Measurements from ENCODE around the gene CYP27C1.
"Not testable (repeated sequence)": the region's sequence is repeated elsewhere in the genome, so short reads cannot be mapped to it uniquely, and the experiment has no call there.

Gene CYP27C1

DNA sequence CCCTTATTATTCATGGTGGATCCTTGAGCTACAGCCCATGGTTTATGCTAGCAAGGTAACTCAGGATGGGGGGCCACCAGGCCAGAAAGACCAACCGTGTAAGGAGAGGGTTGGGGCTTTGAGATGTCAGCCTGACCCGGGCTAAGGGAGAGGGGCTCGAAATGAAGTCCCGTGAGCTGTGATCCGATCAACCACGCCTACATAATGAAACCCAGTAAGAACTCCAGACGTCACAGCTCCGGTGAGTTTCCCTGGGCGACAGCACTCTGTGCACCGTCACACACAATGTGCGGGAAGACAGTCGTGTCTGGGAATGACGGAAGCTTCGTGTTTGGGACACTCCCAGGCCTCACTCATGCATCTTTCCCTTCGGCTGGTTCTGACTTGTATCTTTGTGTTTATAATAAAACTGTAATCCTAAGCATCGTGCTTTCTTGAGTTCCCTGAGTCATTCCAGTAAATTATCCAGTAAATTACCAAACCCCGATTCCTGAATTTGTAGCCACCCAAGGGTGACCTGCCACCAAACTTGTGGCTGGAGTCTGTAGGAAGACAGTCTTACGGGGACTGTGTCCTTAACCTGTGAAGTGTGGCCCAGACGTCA lies 44.2 kb downstream of the CYP27C1 start:
- no peak for DNase-seq
- in situ Hi-C loops (cut with MboI; ENCODE audit: low pct_unique_long_range_greater_than_20kb, low sequenced_read_pairs) = no loop called here

DNA sequence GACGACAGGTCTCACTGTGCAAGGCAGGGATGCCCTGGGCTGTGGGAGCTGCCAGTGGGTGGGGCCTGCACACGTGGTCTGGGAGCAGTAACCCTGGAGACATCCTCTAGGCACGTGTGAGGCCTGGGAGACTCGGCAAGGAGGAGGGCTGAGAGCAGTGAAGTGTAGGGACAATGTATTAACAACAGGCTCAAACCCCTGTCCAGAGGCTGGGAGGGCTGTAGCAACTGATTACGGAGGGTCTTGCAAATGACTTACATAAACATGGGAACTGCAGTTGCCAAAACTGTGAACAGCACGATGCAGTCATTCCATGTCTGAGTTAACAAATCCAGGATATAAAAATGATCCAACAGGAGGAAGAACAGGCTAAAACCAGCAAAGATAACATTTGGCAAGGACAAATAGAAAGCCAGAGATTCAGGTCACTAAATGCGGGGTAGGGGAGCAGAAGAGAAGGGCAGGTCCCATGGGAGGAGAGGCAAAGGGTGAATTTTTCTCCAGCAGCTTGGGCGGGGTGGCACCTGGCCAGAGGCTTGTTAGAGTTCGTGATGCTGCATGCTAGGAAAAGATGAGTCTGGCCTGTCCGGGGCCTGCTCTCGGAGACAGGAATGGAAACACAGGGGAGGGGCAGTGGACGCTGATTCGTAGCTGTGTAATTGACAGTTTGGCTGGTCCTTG lies 44.9 kb downstream of the CYP27C1 start:
- DNase-seq = no peak

DNA sequence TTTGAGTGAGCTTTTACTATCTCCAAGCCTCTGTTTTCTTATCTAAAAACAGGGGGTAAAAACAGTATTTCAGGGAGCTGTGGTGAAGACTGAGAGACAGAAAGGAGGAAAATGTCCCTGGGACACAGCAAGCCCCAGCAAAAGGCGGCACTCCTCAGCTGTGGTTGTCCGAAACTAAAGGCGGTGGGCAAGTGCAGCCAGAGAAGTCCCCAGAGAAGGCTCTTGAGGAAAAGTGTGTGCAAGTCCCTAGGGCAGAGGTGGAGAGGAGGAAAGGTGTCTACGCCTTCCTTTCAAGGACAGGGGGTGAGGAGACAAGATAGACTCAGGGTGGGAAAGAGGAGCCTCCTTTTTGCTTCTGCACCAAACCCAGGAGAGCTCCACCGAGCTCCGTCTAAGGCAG lies 45.5 kb downstream of the CYP27C1 start:
- no peak for DNase-seq
- in situ Hi-C loops (cut with MboI; ENCODE audit: low pct_unique_long_range_greater_than_20kb, low sequenced_read_pairs) = no loop called here

More for the DNA sequence above, 44.9 kb downstream of the CYP27C1 start:
- in situ Hi-C loops (cut with MboI; ENCODE audit: low pct_unique_long_range_greater_than_20kb, low sequenced_read_pairs) = no loop called here

DNA sequence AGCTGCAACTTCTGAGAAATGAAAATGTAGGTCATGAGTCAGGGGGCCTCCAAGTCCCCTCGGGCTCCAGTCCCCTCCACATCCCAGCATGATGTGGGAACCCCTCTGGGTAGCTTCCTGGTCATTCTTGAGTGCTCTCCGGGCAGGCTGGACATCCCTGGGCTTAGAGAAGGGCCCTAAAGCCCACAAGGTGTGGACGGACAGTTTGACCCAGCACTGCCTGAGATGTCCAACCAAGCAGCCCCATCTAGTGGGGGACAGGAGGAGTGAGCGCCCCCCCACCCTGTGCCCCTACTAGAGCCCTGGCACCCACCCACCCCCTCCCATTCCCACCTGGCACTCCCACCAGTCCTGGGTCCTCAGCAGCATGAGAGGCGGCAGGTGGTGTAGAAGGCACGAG lies 46.0 kb downstream of the CYP27C1 start:
- in situ Hi-C loops (cut with MboI; ENCODE audit: low pct_unique_long_range_greater_than_20kb, low sequenced_read_pairs) = no loop called here
- no peak for DNase-seq

DNA sequence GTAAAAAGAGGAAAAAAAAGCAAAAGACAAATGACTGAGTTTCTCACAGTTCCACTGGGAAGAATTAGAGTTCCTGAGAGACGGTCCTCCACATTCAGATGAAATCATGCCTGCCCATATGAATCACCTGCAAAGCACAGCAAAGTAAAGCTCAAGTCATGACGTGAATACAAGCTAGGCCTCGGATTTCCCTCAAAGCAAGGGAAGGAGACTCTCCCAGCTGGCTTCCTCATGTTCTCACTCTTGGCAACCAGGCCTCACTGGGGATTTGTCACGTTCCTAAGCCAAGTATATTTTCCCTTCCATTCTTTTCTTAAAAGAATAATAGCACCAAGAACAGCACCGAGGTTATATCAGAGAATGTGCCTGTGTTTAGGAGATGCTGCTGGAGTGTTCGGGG lies 47.0 kb downstream of the CYP27C1 start:
- in situ Hi-C loops (cut with MboI; ENCODE audit: low pct_unique_long_range_greater_than_20kb, low sequenced_read_pairs) = no loop called here
- no peak for DNase-seq

DNA sequence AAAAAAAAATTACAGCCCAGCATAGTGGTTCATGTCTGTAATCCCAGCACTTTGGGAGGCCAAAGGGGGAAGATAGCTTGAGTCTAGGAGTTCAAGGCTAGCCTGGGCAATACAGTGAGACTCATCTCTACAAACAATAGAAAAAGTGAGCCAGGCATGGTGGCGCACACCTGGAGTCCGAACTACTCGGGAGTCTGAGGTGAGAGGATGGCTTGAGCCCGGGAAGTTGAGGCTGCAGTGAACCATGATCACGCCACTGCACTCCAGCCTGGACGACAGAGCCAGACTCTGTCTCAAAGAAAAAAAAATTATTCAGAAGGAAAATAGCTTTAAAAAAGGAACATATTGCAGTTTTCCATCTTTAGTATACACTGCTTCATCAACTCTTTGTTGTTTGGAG lies 47.8 kb downstream of the CYP27C1 start:
- in situ Hi-C loops (cut with MboI; ENCODE audit: low pct_unique_long_range_greater_than_20kb, low sequenced_read_pairs) = no loop called here
- no peak for DNase-seq

DNA sequence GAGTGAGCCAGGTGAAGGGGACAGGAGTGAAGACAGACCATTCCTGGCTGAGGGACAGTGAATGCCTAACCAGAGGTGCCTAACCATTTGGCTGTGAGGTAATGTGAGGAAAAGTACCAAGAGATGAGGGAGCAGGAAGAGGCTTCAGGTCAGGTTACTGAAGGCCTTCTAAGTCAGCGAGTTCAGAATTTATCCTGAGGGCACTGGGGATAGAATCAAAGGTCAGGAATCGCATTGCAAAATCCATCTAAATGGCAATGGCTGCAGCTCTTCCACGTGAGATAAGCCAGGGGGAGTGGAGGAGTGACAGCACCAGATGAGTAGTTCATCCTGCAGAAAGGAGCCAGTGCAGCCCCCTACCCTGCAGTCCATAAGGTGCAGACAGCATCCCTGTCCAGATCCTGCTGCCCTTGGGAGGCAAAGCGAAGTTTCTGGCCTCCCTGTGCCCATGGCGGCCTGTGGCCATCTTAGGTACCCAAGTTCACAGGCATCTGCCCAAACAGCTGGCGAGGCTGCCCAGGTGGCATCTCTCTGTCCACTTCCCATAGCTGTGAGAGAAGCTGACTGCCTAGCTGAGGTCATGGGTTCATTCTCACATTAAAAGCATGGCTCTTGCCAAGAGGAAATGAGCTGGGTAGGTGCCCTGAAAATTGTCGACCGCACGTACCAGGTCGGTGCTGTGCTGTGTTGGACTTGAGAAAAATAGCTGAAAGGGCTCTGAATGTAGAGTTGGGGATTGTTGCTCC lies 49.5 kb downstream of the CYP27C1 start:
- in situ Hi-C loops (cut with MboI; ENCODE audit: low pct_unique_long_range_greater_than_20kb, low sequenced_read_pairs) = no loop called here
- DNase-seq = no peak

DNA sequence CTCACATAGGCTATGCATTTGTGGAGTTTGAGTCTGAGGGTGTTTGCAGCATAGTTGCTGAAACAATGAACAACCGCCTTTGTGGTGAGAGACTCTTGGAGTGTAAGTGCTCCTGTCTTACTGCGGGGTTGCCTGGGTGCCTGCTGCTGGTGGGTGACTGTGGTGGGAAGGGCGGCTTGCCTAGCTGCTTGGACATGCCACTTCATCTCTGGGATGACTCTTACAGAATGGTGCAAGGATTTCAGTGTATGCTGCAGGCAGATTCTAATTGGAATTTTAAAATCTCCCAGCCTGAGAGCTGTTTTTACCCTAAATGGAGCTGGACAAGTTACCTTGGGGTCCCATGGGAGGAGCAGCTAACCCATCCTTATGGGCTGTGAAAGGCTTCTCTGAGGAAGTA lies 50.1 kb downstream of the CYP27C1 start:
- no peak for DNase-seq

DNA sequence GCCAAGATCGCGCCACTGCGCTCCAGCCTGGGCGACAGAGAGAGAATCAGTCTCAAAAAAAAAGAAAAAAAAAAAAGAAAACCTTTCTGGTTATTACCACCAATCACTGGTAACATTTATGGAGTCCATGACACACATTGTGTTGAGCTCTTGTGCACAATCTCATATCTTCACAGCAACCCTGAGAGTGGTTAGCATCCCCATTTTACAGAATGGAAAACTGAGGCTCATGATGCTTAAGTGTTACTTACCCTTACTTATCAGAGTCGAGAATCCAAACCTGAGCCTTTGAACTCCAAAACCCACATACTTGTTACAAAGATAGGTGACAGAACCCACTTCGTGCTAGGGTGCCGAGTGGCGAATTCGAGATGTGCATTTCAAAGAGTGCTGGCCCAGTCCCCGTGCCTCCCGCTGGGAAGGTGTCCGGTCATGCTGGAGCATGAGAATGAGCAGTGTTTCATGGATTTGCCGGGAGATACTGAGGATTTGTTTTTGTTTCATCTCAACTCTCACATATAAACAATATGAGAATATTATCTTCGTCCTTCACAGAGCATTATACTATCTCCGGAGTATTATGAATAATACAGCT lies 50.9 kb downstream of the CYP27C1 start:
- DNase-seq = no peak
- in situ Hi-C loops (cut with MboI; ENCODE audit: low pct_unique_long_range_greater_than_20kb, low sequenced_read_pairs) = no loop called here

More for the DNA sequence above, 50.1 kb downstream of the CYP27C1 start:
- in situ Hi-C loops (cut with MboI; ENCODE audit: low pct_unique_long_range_greater_than_20kb, low sequenced_read_pairs) = no loop called here

DNA sequence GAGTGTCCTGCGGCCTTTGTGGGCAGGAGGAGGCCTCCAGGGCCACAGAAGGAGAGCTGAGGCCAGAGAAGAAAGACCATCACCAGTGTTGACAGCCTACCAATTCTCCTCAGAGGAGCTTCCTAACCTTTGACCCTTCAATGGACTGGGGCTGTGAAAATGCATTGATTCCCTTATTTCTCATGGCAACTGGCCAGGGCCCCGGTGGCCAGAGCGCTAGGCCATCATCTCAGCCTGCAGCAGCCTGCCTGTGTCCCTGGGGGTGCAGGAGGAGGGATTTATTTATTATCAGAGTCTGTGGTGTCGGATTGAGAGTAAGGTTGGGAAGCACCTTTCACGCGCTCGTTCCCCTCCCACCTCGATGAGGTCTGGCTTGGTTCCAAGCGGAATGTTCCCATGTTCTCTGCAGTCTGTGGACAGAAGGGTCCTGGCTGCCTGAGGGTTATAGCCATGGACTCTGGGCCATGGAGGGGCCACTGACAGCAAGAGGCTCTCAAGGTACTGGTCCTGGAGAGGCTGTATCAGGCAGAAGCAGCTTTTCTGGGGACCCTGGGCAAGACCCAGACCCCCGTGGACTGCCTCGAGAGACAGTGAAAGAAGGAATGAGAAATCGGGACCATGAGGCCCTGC lies 53.8 kb downstream of the CYP27C1 start:
- DNase-seq = no peak

DNA sequence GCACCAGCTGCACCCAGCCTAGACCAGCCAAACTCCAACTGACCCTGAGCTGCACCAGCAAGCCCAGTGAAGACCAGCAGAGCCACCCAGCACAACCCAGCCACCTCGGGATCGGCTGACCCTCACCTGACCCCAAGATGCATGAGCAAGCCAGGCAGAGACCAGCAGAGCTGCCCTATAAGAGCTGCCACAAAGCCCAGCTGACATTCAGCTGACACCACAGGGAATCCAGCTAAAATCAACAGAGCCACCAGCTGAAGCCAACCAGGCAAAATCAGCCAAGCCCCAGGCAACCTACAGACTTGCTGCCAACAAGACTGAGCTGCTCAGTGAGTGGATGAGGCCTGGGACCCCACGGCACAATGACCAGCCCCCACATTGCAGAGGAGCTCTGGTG lies 54.6 kb downstream of the CYP27C1 start:
- no peak for DNase-seq
- in situ Hi-C loops (cut with MboI; ENCODE audit: low pct_unique_long_range_greater_than_20kb, low sequenced_read_pairs) = no loop called here

More for the DNA sequence above, 53.8 kb downstream of the CYP27C1 start:
- in situ Hi-C loops (cut with MboI; ENCODE audit: low pct_unique_long_range_greater_than_20kb, low sequenced_read_pairs) = no loop called here

DNA sequence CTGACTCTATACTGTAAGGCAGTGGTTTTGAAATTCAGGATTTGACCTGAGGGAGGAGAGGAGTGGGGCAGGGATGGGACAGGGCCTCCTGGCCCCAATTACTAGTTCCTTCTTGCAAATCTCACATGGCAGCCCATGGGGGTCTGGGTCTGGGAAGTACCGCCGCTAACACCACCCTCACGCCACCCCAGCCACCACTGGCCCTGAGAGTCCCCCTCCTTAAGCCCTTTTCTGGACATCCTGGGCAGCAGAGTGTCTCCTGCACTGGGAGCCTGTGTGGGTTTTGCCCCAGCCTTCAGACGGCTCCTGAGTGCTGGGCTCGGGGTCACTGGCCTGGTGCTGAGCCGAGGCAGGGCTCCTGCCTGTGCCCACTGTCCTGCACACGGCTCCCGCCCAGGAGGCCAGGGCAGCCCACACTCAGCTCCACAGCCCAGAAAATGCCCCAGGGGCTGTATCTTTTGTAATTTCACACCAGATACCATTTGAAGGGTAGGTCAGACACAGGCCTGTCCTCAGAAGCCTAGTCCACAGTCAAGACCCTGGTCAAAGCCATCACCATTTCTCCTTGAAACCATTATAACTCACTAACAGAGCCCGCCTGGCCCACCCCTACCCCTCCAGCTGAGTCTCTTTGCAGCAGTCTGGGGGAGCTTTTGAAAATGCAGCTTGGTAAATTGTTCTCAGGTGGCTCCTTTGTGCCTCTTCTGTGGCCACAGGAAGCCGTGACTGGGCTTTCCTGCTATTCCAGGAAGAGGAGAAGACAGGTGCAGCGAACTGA lies 55.1 kb downstream of the CYP27C1 start:
- in situ Hi-C loops (cut with MboI; ENCODE audit: low pct_unique_long_range_greater_than_20kb, low sequenced_read_pairs) = no loop called here

DNA sequence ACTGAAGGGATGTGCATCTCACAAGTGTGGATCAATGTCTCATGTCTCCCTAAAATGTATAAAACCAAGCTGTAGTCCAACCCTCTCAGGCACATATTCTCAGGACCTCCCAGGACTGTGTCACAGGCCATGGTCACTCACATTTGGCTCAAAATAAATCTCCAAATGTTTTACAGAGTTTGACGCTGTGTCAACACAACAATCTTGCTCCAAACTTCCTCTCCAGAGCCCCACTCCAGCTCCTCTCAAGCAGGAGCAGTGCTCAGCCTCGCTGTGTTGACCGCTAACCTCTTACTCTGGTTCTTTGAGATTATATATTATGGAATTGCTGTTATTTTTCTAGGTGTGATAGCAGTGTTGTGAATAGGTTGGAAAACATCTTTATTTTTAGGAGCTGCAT lies 56.2 kb downstream of the CYP27C1 start:
- in situ Hi-C loops (cut with MboI; ENCODE audit: low pct_unique_long_range_greater_than_20kb, low sequenced_read_pairs) = no loop called here
- DNase-seq = no peak

More for the DNA sequence above, 55.1 kb downstream of the CYP27C1 start:
- DNase-seq = no peak

DNA sequence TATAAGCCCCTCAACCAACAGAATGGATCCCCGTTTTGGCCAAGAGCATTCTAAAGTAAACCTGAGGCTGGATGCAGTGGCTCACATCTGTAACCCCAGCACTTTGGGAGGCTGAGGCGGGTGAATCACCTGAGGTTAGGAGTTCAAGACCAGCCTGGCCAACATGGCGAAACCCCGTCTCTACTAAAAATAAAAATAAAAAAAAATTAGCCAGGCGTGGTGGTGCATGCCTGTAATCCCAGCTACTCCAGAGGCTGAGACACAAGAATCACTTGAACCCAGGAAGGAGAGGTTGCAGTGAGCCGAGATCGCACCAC lies 57.1 kb downstream of the CYP27C1 start:
- in situ Hi-C loops (cut with MboI; ENCODE audit: low pct_unique_long_range_greater_than_20kb, low sequenced_read_pairs); DNase-seq: not testable (repeated sequence)

DNA sequence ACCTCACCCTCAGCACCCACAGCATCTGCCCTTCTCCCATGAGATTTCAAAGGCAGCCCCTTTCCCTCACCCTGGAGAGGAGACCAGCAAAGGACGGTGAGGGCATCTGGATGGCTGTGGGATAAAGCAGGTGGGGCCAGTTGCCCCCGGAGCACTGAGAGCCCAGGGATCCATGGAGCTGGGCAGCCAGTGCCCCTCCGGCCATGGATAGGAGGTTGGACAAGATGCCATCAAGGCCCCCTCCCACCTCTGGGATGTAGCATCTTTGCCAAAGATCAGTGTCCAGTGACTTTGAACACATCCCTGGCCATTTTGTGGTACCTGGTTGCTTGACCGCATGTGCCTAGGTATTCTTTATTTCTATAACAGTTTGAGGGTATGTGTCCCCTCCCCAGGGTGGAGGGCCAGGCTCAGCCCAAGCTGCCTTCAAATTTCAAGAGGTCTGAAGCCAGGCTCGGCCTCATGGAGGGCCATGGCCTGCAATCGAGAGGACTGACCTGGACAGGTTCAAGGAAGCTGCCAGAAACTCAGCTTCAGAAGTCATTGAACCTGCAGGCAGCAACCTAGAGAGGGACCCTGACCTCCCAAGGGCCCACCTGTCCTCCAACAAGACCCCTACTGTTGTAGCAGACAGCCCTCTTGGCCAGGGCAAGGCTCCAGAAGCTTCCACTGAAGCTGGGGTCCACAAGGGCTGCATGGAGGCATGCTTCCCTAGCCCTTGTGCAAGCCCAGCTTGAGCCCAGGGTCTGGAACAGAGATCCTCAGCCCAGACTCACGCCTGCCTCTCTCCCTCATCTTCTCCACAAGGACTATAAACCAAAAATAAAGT lies 57.6 kb downstream of the CYP27C1 start:
- no peak for DNase-seq
- in situ Hi-C loops (cut with MboI; ENCODE audit: low pct_unique_long_range_greater_than_20kb, low sequenced_read_pairs) = no loop called here

DNA sequence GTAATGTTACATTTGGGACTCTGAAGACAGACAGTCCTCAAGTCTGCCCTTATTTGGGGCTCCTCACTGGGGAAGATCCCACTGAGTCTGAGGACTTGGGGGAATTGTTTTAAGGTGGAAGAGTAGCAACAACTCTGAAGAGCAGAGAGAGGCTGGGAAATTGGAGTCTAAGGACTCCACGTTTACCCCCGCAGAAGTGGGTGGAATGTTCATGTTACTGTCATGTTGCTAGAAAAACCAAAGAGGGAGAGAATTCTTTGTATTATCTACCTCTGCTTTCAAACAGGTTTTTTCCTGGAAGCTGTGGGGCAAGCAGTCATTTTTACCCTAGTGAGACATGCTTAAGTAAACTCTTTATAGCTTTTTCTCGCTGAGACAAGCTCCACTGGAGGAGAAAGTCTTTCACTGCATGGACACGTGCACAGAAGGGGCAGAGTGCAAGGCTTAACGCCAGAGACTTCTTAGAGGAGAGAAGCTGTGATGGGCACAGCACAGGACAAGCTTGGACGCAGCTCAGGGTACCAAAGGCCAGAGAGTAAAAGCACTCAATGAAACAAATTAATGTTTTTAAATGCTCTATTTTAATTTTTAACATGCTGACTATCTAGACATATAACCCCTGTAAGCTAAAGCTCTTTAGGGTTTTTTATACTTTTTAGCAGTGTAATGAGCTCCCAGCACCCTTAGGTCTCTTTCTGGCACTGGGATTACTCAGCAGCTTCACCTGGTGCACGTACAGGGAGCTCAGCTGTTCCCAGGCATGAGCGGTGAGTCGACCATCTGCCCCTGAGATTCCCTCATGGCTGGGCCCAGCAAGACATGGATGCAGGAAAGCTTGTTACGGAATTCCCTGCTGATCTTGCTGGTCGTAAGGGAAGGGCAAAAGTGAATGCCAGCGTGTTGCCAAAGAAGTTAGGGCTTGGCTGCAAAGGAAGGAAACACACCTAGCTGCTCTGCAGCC lies 58.6 kb downstream of the CYP27C1 start:
- no peak for DNase-seq

DNA sequence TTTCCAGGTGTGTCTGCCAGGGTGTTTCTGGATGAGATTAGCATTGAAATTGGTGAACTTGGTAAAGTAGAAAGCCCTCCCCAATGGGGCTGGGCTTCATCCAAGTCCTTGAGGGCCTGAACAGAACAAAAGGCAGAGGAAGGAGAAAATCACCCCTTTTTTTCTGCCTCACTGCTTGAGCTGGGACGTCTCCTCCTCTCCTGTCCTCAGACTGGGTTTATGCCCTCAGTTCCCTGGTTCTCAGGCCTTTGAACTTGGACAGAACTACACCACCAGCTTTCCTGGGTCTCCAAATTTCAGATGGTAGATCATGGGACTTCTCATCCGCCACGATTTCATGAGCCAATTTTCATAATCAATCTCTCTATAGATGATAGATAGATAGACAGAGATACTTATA lies 59.4 kb downstream of the CYP27C1 start:
- in situ Hi-C loops (cut with MboI; ENCODE audit: low pct_unique_long_range_greater_than_20kb, low sequenced_read_pairs) = no loop called here
- DNase-seq = no peak

More for the DNA sequence above, 58.6 kb downstream of the CYP27C1 start:
- in situ Hi-C loops (cut with MboI; ENCODE audit: low pct_unique_long_range_greater_than_20kb, low sequenced_read_pairs) = no loop called here

Data from KBM-7 (cell line).